CD4-positive, alpha-beta memory T cell (primary cell): ENCODE results near the gene CYTH3. TPM values are rescaled to one million over a fixed set of nuclear protein-coding genes. Genes with fewer than 3 reads are reported as not detected.

Experiments used
- CTCF ChIA-PET: fragments of 350-600 bp; sonication (Branson Sonifier 250); formaldehyde crosslinking; loops from one replicate; lab custom pipeline; 2021; ENCODE audit warnings: inconsistent platforms; ENCODE audit not compliant: partially characterized antibody; lab: Charles Lee
- POLR2A ChIA-PET: fragments of 350-600 bp; sonication (Branson Sonifier 250); formaldehyde crosslinking; loops from one replicate; lab custom pipeline; 2021; ENCODE audit not compliant: partially characterized antibody; lab: Charles Lee
- DNase-seq, 5 donors: peaks; one replicate each; pipeline versions ENCODE4 v3.0.0 to v3.0.0-alpha.2; 2020 to 2022; ENCODE audit warnings: mixed read lengths in 1 of 5
- H3K27ac ChIP-seq: one replicate; pipeline ENCODE4 v1.7.0; 2013; ENCODE audit warnings: low read depth, low read length
- H3K27me3 ChIP-seq: 2 replicates; pipeline ENCODE4 v1.7.0; 2013; ENCODE audit warnings: mild to moderate bottlenecking, low read length, moderate library complexity; ENCODE audit not compliant: insufficient read depth
- H3K36me3 ChIP-seq: 2 replicates; pipeline ENCODE4 v1.7.0; 2013; ENCODE audit warnings: mild to moderate bottlenecking, low read length, moderate library complexity; ENCODE audit not compliant: insufficient read depth
- H3K4me1 ChIP-seq: 2 replicates; pipeline ENCODE4 v1.7.0; 2013; ENCODE audit warnings: mild to moderate bottlenecking, low read length, moderate library complexity; ENCODE audit not compliant: insufficient read depth
- H3K4me3 ChIP-seq, 2 donors: one replicate each; pipeline ENCODE4 v1.7.0; 2013; ENCODE audit warnings: low read length in 2 of 2, mild to moderate bottlenecking in 1 of 2
- H3K9me3 ChIP-seq, 2 donors: one replicate each; pipeline ENCODE4 v1.7.0; 2013; ENCODE audit warnings: low read length in 2 of 2, control low read depth in 1 of 2; ENCODE audit not compliant: control insufficient read depth in 1 of 2
- H3K27ac Mint-ChIP-seq, 7 donors: one replicate each; pipeline ENCODE4 v1.8.0; 2020 to 2021; ENCODE audit warnings: mixed read lengths in 7 of 7, mild to moderate bottlenecking in 6 of 7, inconsistent platforms in 3 of 7, moderate library complexity in 3 of 7
- H3K27me3 Mint-ChIP-seq, 2 donors: one replicate each; pipeline ENCODE4 v1.8.0; 2020 to 2021; ENCODE audit warnings: mixed read lengths in 2 of 2
- H3K36me3 Mint-ChIP-seq, 2 donors: one replicate each; pipeline ENCODE4 v1.8.0; 2020 to 2021; ENCODE audit warnings: mixed read lengths in 2 of 2, inconsistent platforms in 1 of 2, mild to moderate bottlenecking in 1 of 2
- H3K4me1 Mint-ChIP-seq, 4 donors: one replicate each; pipeline ENCODE4 v1.8.0; 2020 to 2021; ENCODE audit warnings: mixed read lengths in 4 of 4, mild to moderate bottlenecking in 1 of 4
- H3K4me3 Mint-ChIP-seq, 8 donors: one replicate each; pipeline ENCODE4 v1.8.0; 2020 to 2021; ENCODE audit warnings: mixed read lengths in 8 of 8, mild to moderate bottlenecking in 7 of 8, moderate library complexity in 6 of 8, inconsistent platforms in 3 of 8
- H3K9me3 Mint-ChIP-seq, 8 donors: one replicate each; pipeline ENCODE4 v1.8.0; 2020 to 2021; ENCODE audit warnings: mixed read lengths in 8 of 8, mild to moderate bottlenecking in 5 of 8, inconsistent platforms in 3 of 8, moderate library complexity in 1 of 8
- intact Hi-C: fragments of 100-400 bp; cut with micrococcal nuclease; formaldehyde crosslinking; loops from one replicate; pipeline ENCODE4 v1.15.1; 2023
- polyA plus RNA-seq, 2 donors: library from polyadenylated mRNA; unstranded; fragments of 300-500 nt; fragmentation: Illumina TruSeq; gene quantifications; one replicate each; pipeline ENCODE4 v1.2.3, GENCODE V29; 2021
- total RNA-seq, 2 experiments: library from RNA; stranded (reverse); gene quantifications; one replicate each; pipeline ENCODE4 v1.2.3, GENCODE V29; 2021

The CYTH3 gene
- total and polyA plus RNA-seq, 4 experiments from 2014 or later, result 4.0 to 9.1 (median 7.2) TPM

DNA sequence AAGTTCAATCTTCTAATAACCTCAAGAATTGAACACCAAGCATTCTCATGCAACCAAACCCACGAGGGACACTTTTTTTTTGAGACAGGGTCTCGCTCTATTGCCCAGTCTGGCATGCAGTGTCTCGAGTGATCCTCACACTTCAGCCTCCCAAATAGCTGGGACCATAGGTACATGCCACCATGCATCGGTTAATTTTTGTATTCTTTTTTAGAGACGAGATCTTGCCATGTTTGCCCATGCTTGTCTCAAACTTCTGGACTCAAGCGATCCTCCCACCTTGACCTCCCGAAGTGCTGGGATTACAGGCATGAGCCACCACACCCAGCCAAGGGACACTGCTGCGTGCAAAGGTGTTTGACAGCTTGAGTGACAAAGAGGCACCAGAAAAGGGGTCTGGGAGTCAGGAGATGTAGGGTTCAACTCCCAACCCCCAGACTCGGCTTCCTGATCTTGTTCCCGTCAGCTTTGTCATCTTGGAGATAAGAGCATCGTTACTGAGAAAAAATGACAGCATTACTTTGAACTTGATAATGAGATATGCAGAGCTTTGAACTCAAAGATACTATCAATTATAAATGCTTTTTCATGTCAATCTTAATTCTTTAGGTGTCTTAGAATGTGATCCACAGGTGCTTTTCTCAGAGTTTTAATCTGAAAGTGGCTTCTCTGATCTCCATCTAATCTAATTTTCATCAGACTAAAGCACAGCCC, 1.6 kb upstream of the CYTH3 start:
- Histone ChIP-seq H3K36me3 (no peaks in the 10 kb centered on the region), H3K9me3 (no peaks in the 10 kb centered on the region), H3K4me1 (peaks cover 26% of the 10 kb centered on the region), H3K4me3 (no peak overlapping the region), H3K27ac (no peak overlapping the region), H3K27me3 (peaks cover 7% of the 10 kb centered on the region)
- intact Hi-C loops, result loop anchor here (5.0 kb wide), 1 partner anchor 112 kb away; no protein-coding TSS in a partner anchor
- Mint-ChIP-seq H3K9me3 (no peaks in the 10 kb centered on the region), H3K4me3 (peak overlapping the region in 5 of 8 donors; percentile 16 to 79 (median 46)), H3K4me1 (peaks cover 15 to 35% (median 25%) of the 10 kb centered on the region in 4 donors), H3K36me3 (peaks cover 0 to 2% of the 10 kb centered on the region in 2 donors), H3K27ac (peak overlapping the region in 1 of 7 donors; percentile 16), H3K27me3 (peaks cover 6 to 8% of the 10 kb centered on the region in 2 donors)
- ChIA-PET CTCF (interaction anchor here (1.3 kb wide), 1 partner anchor 14 kb away, joined by 3 read pairs; no protein-coding TSS in a partner anchor), POLR2A (no interaction called here)
- DNase-seq, result no peak

DNA sequence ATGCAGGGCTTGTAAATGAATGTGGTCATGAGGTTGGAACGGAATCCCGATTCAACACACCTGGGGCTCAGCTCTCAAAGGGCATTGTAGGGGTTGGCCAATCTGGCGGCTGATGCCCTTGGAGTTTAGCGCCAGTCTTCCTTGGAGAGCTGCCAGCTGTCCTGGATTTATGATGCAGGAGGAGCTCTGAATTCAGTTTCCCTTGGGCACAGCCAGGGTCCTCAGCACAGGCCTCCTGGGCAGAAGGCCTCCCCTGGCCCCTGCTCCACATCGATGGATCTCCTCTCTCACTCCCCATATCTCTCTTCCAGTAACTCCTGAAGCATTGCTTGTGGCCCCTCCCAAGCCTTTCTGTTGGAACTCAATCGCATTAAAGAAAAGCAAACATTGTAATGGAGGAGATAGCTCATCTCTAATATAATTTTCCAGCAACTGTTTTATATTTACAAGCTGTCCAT, 985 bp upstream of the CYTH3 start:
- Mint-ChIP-seq H3K9me3 (no peaks in the 10 kb centered on the region), H3K36me3 (peaks cover 0 to 2% of the 10 kb centered on the region in 2 donors), H3K4me1 (peaks cover 15 to 37% (median 25%) of the 10 kb centered on the region in 4 donors), H3K27ac (peak overlapping the region in 5 of 7 donors; percentile 9 to 64 (median 38)), H3K27me3 (peaks cover 6 to 8% of the 10 kb centered on the region in 2 donors), H3K4me3 (peak overlapping the region; percentile 70 to 82 (median 79))
- H3K36me3 ChIP-seq, result no peaks in the 10 kb centered on the region
- peaks cover 7% of the 10 kb centered on the region for H3K27me3 ChIP-seq
- no peak for DNase-seq
- H3K4me1 ChIP-seq, result peaks cover 28% of the 10 kb centered on the region
- H3K9me3 ChIP-seq, result no peaks in the 10 kb centered on the region
- ChIA-PET POLR2A (no interaction called here), CTCF (interaction anchor here (1.3 kb wide), 1 partner anchor 13 kb away, joined by 3 read pairs; no protein-coding TSS in a partner anchor)
- no peak overlapping the region for H3K4me3 ChIP-seq
- no peak overlapping the region for H3K27ac ChIP-seq
- intact Hi-C loops, result loop anchor here (5.0 kb wide), 1 partner anchor 111 kb away; no protein-coding TSS in a partner anchor

DNA sequence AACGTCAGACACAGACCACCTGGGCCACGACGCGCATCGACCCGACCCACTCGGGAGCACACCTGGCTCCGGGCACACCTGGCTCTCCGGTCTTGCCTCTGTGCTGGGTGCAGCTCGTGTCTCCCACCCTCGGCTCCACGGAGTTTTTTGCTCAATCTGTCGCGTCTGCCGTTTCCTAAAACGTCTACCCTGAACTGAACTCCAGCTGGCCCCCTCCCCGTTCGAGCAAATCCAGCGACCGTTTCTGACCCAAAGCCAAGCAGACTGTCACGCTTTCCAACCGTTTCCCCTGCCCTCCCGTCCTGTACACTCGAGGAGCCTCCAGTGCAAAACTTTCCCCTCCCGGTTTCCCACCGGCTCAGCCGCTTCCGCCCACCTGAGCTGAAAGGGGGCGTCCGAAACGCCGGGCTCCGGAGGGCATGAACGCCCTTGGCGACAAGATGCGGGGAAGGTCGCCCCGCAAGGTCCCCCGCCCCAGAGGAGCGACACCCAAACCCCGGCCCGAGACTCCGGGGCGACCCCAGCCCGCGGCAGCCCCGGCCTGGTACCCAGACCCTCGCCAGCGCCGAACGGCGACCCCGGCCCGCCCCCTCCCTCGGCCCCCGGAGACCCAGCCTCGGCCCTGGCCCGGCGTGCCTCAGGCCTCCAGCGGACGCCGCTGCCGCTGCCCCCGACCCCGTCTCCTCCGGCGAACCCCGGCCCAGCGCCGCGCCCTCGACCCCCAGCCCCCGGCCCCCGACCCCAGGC, 557 bp downstream of the CYTH3 start:
- Histone ChIP-seq H3K36me3 (no peaks in the 10 kb centered on the region), H3K27me3 (peaks cover 7% of the 10 kb centered on the region), H3K4me1 (peaks cover 28% of the 10 kb centered on the region), H3K27ac (peak overlapping the region; percentile 34), H3K4me3 (peak overlapping the region; percentile 48 to 60), H3K9me3 (no peaks in the 10 kb centered on the region)
- H3K4me3 Mint-ChIP-seq, result peak overlapping the region; percentile 89 to 94 (median 93)
- H3K27me3 Mint-ChIP-seq, result peaks cover 6 to 7% of the 10 kb centered on the region in 2 donors
- H3K36me3 Mint-ChIP-seq, result peaks cover 0 to 2% of the 10 kb centered on the region in 2 donors
- ChIA-PET POLR2A (interaction anchor here (0.6 to 1.9 kb wide), 5 partner anchors 9 to 41 kb away, joined by 3 to 8 read pairs (median 5); no protein-coding TSS in a partner anchor), CTCF (interaction anchor here (1.1 to 3.1 kb wide), 4 partner anchors 11 to 49 kb away, joined by 3 to 16 read pairs (median 4); no protein-coding TSS in a partner anchor)
- DNase-seq, result peak; percentile 12 to 57 (median 31)
- H3K27ac Mint-ChIP-seq, result peak overlapping the region; percentile 62 to 94 (median 78)
- intact Hi-C loops, result loop anchor here (5.0 kb wide), 1 partner anchor 110 kb away; no protein-coding TSS in a partner anchor
- no peaks in the 10 kb centered on the region for H3K9me3 Mint-ChIP-seq
- H3K4me1 Mint-ChIP-seq, result peaks cover 15 to 38% (median 25%) of the 10 kb centered on the region in 4 donors

DNA sequence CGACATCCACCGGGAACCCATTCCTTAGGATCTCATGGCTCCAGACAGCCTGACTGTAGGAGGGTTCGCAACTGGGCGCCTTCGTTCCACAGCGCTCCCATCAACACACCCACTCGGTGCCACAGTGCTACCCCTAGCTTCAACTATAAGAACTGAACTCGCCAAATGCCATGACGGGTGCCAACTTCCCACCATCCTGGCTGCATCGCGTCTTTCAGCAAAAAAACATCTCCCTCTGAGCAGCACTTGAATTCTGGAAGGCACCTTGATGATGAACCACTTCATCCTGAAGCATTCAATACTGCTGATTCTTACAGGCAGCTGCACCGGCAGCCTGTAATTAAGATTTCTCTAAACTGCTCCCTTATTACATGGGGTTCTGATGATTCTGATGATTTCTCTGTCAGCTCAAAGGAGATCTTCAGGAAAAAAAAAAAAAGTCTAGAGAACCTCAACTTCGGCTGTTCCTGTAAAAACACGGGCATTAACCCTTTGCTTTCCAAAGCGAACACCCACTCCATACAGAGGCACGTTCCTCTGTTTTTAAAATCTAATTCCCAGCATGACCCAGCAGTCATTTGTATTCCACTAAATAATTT, 1.3 kb downstream of the CYTH3 start:
- H3K27me3 Mint-ChIP-seq, result peaks cover 6 to 7% of the 10 kb centered on the region in 2 donors
- intact Hi-C loops, result loop anchor here (5.0 kb wide), 1 partner anchor 109 kb away; no protein-coding TSS in a partner anchor
- H3K9me3 Mint-ChIP-seq, result no peaks in the 10 kb centered on the region

DNA sequence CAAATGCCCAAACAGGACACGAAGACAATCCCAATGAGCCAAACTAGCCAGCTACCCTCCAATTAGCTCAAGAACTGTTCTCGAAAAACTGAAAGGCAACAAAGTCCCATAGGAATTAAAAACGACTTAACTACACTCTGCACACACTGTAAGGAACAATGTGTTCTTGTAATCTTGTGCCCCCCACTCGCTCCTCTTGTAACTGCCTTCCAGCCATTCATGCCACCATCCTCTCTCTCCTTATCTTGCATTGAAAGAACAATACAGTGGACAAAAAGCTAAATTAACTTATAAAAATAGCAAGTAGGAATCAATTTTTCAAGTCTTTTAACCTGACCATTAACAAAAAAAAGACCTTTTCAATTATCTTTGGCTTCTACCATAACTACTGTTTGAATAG, 2.9 kb downstream of the CYTH3 start:
- H3K4me3 Mint-ChIP-seq, result no peak overlapping the region
- peaks cover 6 to 7% of the 10 kb centered on the region in 2 donors for H3K27me3 Mint-ChIP-seq
- intact Hi-C loops, result no loop called here

More for the DNA sequence above, 1.3 kb downstream of the CYTH3 start:
- H3K36me3 ChIP-seq, result no peaks in the 10 kb centered on the region
- ChIA-PET POLR2A (interaction anchor here (0.7 to 1.9 kb wide), 6 partner anchors 8 to 40 kb away, joined by 3 to 8 read pairs (median 4); no protein-coding TSS in a partner anchor), CTCF (interaction anchor here (0.6 to 3.1 kb wide), 7 partner anchors 10 to 915 kb away, joined by 3 to 16 read pairs (median 3); no protein-coding TSS in a partner anchor)
- H3K4me3 ChIP-seq, result peak overlapping the region; percentile 48 to 60
- Mint-ChIP-seq H3K4me3 (peak overlapping the region; percentile 89 to 94 (median 93)), H3K36me3 (peaks cover 0 to 2% of the 10 kb centered on the region in 2 donors), H3K4me1 (peaks cover 17 to 44% (median 27%) of the 10 kb centered on the region in 4 donors), H3K27ac (peak overlapping the region in 6 of 7 donors; percentile 62 to 94 (median 77))
- no peaks in the 10 kb centered on the region for H3K9me3 ChIP-seq
- DNase-seq, result peak; percentile 32 to 67 (median 38)
- H3K27me3 ChIP-seq, result peaks cover 7% of the 10 kb centered on the region
- peak overlapping the region; percentile 34 for H3K27ac ChIP-seq
- peaks cover 28% of the 10 kb centered on the region for H3K4me1 ChIP-seq

DNA sequence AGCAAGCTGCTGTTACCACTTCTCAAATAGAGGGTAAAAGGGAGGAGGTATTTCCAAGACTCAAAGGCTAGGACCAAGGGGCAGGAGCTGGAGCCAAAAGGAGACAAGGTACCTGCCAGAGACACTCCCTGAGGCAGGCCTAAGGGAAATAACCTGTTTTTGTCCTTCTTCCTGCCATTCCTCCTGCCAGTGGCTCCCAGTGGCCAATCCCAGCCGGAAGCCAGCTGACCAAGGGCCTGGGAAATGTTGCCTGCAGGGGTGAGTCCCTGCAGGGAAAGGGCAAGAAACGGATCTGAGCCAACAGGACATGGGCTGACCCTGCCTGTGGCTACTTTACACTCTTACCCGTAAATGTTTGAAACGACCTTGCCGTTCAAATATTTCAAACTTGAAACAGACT, 3.5 kb downstream of the CYTH3 start:
- Histone ChIP-seq H3K9me3 (no peaks in the 10 kb centered on the region), H3K36me3 (no peaks in the 10 kb centered on the region), H3K4me1 (peaks cover 28% of the 10 kb centered on the region), H3K27ac (no peak overlapping the region), H3K4me3 (no peak overlapping the region), H3K27me3 (peaks cover 7% of the 10 kb centered on the region)
- Mint-ChIP-seq H3K27me3 (peaks cover 6 to 7% of the 10 kb centered on the region in 2 donors), H3K9me3 (no peaks in the 10 kb centered on the region), H3K27ac (peak overlapping the region in 2 of 7 donors; percentile 15 to 48), H3K4me1 (peaks cover 17 to 37% (median 25%) of the 10 kb centered on the region in 4 donors), H3K4me3 (peak overlapping the region in 1 of 8 donors; percentile 55), H3K36me3 (peaks cover 0 to 2% of the 10 kb centered on the region in 2 donors)
- intact Hi-C loops, result no loop called here
- no peak for DNase-seq
- ChIA-PET CTCF (interaction anchor here (2.1 to 3.1 kb wide), 2 partner anchors 8 to 55 kb away, joined by 5 to 16 read pairs; no protein-coding TSS in a partner anchor), POLR2A (no interaction called here)

More for the DNA sequence above, 2.9 kb downstream of the CYTH3 start:
- Histone ChIP-seq H3K27ac (no peak overlapping the region), H3K4me3 (no peak overlapping the region), H3K9me3 (no peaks in the 10 kb centered on the region), H3K27me3 (peaks cover 7% of the 10 kb centered on the region), H3K4me1 (peaks cover 28% of the 10 kb centered on the region), H3K36me3 (no peaks in the 10 kb centered on the region)
- ChIA-PET CTCF (interaction anchor here (2.1 to 3.1 kb wide), 2 partner anchors 9 to 55 kb away, joined by 5 to 16 read pairs; no protein-coding TSS in a partner anchor), POLR2A (no interaction called here)
- Mint-ChIP-seq H3K27ac (no peak overlapping the region), H3K9me3 (no peaks in the 10 kb centered on the region), H3K36me3 (peaks cover 0 to 2% of the 10 kb centered on the region in 2 donors), H3K4me1 (peaks cover 19 to 43% (median 30%) of the 10 kb centered on the region in 4 donors)
- no peak for DNase-seq
